Prostate gland (tissue), 2 donors: ENCODE measurements around the gene UNC5B.

Source experiments
- CTCF ChIP-seq, 4 experiments: fragments of 200-600 bp in 2 of 4; fragments of 450-650 bp in 2 of 4; sonication (generic) in 2 of 4; IDR thresholded peaks; 1 replicate in 3 of 4; 2 replicates in 1 of 4; pipeline ENCODE4 v1.5.1; 2016 to 2019; ENCODE audit warnings: antibody characterized with exemption in 4 of 4, mild to moderate bottlenecking in 2 of 4, moderate library complexity in 2 of 4
- POLR2AphosphoS5 ChIP-seq: sonication (generic); formaldehyde crosslinking; IDR thresholded peaks from one replicate; pipeline ENCODE4 v1.6.1; 2017; ENCODE audit warnings: antibody characterized with exemption

- no peak for TF ChIP-seq CTCF (IDR thresholded peaks at IDR 0.05)
- no peak for TF ChIP-seq POLR2AphosphoS5
Measured at GRCh38 chr10:71207578-71207977, 4.8 kb upstream of the UNC5B start.
